GM18505 (cell line): Measurements from ENCODE around the gene CHST15.

Source experiments
- ATAC-seq: cut with Tn5 transposase; IDR thresholded peaks from one replicate; pipeline ENCODE4 v1.9.1; 2021; ENCODE audit not compliant: unreplicated experiment
- POLR2A ChIP-seq: IDR thresholded peaks from 4 replicates; pipeline ENCODE4 v1.6.1; 2011; ENCODE audit warnings: borderline replicate concordance; ENCODE audit not compliant: insufficient read depth, insufficient read length; ENCODE audit errors: extremely low read depth

Gene CHST15

DNA sequence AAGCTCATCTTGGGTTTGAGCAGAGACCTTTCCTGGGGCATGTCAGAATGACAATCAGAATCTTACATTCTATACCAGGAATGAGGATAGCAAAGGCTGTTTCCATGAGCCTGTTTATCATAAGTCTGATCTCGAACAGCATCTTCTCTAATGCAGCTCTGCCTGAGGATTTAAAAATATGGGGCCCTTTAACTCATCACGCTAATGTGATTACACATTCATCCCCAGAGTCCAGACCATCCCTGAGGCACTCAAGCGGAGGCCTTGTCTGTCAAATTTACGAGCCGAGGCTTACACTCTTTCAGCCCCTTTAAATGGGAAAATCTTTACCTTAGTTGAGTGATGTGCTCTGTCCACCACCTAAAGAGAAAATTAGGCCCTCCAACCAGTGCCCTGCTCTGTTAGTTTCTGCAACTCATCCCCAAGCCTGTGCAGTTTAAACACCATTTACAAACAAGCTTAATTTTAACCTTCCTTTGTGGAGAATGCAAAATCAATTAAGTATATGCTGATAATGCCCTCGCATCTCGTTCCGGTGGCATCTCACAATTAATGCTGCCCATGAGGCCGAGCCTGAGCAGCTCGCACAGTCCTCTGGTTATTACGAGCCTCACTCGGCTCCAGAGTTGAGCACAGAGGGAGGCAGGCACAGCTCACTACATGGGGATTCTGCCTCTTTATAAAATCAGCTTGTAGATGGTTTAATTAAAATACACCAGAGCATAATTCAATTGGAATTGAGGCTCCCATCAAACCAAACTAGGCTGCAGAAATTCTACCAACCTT, 16.0 kb downstream of the CHST15 start:
- TF ChIP-seq POLR2A: no peak
- ATAC-seq: no peak

DNA sequence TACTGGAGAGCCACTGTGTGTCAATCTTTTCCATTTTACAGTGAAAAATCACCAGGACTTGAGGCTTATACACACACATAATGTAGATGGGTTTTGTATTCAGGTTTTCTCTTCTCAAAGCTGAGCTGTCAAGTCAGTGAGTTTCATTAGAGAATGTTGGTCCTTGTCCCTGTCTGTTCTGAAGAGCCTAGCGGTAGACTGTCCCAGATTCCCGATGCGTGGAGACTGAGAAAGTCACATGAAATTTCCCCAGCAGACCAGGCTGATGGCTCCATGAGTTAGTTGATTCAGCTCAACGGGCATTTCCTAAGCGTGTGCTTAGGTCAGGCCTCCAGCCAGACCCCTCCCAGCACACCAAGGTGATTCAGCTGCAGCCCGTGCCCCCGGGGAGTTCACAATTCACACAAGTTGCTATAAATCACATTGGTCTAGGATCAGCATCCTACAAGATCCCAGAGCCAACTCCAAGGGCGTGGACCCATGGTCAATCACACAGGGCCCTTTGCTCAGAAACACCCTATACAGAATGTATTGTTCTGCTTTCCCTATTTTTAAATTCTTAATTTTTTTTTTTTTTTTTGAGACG, 17.2 kb downstream of the CHST15 start:
- no peak for TF ChIP-seq POLR2A
- no peak for ATAC-seq

DNA sequence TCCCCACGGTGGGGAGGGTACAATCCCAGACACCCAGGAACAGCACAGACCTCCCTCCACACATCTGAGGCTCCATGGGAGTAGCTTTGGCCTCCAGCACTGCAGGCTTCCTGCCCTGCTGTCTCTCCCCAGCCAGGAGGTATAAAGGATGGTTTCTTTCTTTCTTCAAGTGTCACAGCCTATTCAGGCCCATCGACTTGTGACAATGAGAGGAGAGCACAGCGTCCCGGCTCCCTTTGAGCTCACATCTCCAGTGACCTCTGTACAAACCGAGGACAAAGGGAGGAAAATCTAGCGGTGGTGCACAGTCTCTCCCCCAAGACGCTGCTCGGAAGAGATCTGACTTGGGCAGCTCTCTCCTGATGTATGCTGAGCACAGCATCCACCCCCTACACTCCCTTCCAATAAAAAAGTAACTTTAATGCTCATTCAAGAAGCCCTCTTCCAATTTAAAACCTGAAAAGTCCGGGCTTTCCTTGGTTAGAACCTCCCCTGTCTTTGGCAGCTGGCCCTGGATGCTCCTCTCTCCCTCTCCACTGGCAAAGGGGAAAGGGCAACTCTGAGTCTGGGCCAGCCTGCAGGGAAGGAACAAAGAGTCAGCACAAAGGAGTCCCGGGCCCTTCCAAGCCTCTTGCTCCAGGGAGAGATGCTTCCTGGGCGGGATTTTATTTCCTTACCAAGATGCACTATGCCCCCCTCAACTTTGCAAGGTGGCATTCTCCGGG, 18.0 kb downstream of the CHST15 start:
- no peak for TF ChIP-seq POLR2A

GRCh38 chr10:124074501-124075109, 18.8 kb downstream of the CHST15 start:
- ATAC-seq: no peak
- no peak for TF ChIP-seq POLR2A

More for the DNA sequence above, 18.0 kb downstream of the CHST15 start:
- no peak for ATAC-seq

- no peak for TF ChIP-seq POLR2A
These were observed 19.4 kb downstream of the CHST15 start for GRCh38 chr10:124073978-124074377.

DNA sequence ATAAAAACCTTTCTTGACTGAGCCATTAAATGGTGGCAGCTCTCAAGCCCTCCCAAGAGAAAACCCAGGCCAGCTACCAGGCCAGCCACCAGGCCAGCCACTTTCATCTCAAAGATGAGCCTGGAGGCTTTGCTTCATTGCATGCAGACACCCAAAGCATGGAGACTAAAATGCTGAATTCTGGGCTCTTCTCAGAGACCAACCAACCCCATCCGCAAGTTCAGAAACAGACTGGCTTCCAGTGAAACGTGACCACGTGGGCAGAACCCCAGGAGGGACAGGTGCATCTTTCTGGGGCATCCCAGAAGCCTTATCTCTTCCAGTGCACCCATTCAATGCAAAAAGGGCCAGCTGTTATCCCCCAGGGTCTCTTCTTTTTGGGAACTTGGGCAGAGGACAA, 20.9 kb downstream of the CHST15 start:
- TF ChIP-seq POLR2A: no peak

More at GRCh38 chr10:124073978-124074377, 19.4 kb downstream of the CHST15 start:
- no peak for ATAC-seq

DNA sequence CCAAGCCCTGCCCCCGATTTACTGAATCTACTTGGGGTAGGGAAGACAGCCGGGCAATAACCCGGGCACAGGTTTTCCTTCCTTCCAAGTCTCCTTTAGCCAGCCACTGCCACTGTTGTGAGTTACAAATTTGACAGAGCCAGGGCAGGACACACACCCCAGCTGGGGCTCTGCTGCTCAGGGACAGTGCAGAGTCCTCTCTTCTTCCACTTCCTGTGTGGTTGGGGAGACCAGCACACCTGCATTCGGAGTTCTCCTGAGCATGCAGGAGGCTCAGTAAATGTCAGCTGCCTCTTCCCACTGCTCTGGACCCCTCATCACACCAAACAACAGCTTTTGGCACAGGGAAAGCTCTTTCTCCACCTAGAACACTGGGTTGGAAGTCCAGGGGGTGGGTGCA, 21.3 kb downstream of the CHST15 start:
- TF ChIP-seq POLR2A: no peak
- ATAC-seq: no peak

More for the DNA sequence above, 20.9 kb downstream of the CHST15 start:
- ATAC-seq: no peak

DNA sequence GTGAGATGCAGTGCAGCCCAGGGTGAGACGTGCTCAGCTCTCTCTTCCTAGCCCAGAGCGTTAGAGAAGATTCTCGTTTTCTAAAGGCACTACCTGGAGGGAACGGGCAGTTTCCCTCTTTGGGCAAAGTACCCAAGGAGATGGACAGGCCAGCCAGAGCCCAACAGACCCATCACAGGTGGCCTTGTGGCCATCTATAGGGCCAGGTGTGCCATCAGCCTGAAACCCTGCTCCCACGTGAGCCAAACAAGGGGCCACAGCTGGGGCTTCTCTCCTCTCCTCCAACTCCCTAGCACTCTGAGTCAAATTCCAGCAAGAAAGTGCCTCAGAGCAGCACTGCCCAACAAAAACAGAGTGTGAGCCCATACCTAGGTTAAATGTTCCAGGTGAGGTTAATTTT, 22.3 kb downstream of the CHST15 start:
- no peak for ATAC-seq
- no peak for TF ChIP-seq POLR2A

DNA sequence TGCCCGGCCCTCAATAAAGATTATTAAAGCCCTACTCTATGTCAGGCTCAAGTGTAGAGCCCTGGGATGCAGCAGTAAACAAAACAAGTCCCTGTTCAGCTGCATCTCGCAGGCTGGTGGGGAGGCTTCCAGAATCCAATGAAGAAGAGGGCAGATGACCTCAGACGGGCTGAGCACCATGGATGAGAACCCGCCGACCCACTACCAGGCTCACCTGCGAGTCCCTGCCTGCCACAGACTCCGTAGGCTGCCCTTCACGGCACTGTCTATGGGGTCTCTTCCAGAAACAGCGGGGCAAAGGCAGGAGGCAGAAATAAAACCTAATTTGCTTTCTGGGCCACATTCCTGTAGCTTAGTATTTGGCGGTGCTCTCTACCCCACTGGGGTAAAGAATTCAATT, 22.7 kb downstream of the CHST15 start:
- no peak for TF ChIP-seq POLR2A
- ATAC-seq: no peak

GRCh38 chr10:124069341-124070264, 23.8 kb downstream of the CHST15 start:
- no peak for TF ChIP-seq POLR2A
- ATAC-seq: no peak

GRCh38 chr10:124068929-124069328, 24.5 kb downstream of the CHST15 start:
- TF ChIP-seq POLR2A: no peak
- ATAC-seq: no peak

DNA sequence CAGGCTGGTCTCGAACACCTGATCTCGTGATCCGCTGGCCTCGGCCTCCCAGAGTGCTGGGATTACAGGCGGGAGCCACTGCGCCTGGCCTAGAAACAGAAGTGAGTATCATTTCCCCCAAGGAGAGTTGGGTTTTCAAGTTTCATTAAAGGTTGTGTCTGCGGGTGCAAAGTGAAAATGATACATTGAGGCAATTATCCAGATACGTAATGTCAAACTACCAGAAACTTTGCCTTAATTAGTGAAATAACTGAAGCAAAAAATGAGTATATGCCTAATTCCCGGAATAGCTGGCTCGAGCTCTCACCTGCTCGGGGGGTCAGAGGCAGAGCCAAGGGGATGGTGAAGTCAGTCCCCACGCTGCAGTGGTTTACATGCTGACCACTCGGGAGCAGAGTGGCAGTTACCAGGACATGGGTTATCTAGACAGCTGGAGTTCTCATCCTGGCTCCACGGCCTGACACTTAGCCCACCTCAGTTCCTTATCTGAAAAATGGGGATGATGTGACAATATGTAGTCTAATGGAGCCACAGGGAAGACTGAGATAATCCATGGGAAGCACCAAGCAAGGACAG, 25.5 kb downstream of the CHST15 start:
- ATAC-seq: no peak
- no peak for TF ChIP-seq POLR2A
